ENCODE data around the gene MT1A. TPM values are rescaled to one million over a fixed set of nuclear protein-coding genes. Genes with fewer than 3 reads are reported as not detected.

The MT1A gene
- total RNA-seq, 1 experiment from 2014 or later = not detected

DNA sequence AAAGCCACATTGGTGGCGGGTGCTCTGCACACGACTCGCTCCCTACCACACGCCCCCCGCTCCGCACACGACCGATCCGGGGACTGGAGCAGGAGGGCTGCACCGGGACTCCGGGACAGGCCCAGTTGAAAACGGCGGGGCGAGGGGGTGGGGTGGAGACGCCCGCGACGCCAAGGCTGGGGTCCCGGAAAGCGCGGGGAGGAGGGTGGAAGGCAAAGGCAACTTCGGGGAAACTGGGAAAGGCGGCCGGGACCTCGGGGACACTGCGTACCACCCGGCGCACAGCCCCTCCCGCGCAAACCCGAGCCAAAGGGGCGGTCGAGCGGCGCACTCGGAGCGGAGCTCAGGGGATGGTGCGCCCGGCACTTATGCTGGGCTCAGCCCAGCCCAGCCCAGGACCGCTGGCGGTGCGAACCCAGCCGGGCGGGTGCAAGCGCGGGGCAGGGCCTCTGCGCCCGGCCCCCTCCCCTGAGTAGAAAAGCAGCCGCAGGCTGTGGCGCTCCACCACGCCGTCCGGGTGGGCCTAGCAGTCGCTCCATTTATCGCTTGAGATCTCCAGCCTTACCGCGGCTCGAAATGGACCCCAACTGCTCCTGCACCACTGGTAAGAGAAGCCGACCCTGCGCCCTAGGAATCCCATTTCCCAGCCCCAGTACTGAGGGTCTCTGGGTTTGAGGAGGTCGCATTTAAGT, 6.2 kb upstream of the MT1A start, which contains the start of gene MT1M:
Gene MT1M, plus strand, starts transcription at position 504 of the 692 bp plus-strand sequence. Its CDS starts 73 bp downstream, at position 577.
- H3K9me3 ChIP-seq (replicated peaks) = no peaks in the 10 kb centered on the region
- no peak for DNase-seq
- no peaks in the 10 kb centered on the region for H3K36me3 ChIP-seq
- no peak within 1 kb of the TSS for H3K27ac ChIP-seq
- H3K4me1 ChIP-seq = no peaks in the 10 kb centered on the region
- H3K4me3 ChIP-seq = no peak within 1 kb of the TSS
- H3K27me3 ChIP-seq = peaks cover 3% of the 10 kb centered on the region

DNA sequence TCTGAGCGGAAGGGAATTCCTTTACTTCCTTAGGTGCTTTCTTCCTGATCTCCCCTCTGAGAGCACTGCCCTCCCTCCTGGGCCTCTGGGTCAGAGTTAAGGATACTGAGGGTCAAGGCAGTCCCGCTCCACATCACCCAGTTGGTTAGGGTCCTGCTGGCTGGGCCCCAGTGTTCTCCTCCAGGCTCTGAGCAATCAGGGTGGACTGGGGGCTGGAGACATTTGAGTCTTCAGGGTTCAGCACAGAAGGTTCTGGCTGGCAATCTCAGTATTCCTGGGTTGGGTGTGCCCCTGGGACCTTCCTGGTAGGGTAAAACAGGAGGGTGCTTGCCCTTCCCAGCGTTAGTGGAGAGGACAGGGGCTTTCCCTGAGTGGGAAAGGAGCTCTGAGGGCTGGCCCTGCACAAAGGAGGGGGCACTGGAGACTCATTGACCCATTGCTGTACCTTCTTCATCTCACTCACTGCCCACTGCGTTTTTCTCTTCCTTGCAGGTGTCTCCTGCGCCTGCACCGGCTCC, 5.6 kb upstream of the MT1A start:
- Histone ChIP-seq H3K9me3 (replicated peaks) (no peaks in the 10 kb centered on the region), H3K36me3 (no peaks in the 10 kb centered on the region), H3K27me3 (peaks cover 3% of the 10 kb centered on the region), H3K4me3 (no peak overlapping the region), H3K4me1 (no peaks in the 10 kb centered on the region), H3K27ac (no peak overlapping the region)
- no peak for DNase-seq

DNA sequence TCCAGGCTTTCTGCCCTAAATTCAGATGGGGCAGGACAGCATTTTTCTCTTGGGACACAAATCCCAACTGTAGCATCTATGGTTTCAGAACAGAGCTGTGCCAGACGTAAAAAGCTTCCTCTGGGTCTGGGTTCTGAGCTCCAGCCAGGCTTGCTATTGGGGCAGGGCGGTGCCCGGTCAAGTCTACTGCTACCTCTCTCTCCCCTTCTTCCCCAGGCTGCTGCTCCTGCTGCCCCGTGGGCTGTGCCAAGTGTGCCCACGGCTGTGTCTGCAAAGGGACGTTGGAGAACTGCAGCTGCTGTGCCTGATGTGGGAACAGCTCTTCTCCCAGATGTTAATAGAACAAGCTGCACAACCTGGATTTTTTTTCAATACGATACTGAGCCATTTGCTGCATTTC, 4.9 kb upstream of the MT1A start:
- H3K27ac ChIP-seq = no peak overlapping the region
- H3K4me1 ChIP-seq = no peaks in the 10 kb centered on the region
- H3K4me3 ChIP-seq = no peak overlapping the region
- no peaks in the 10 kb centered on the region for H3K9me3 ChIP-seq (replicated peaks)
- no peak for DNase-seq
- peaks cover 5% of the 10 kb centered on the region for H3K27me3 ChIP-seq
- no peaks in the 10 kb centered on the region for H3K36me3 ChIP-seq

DNA sequence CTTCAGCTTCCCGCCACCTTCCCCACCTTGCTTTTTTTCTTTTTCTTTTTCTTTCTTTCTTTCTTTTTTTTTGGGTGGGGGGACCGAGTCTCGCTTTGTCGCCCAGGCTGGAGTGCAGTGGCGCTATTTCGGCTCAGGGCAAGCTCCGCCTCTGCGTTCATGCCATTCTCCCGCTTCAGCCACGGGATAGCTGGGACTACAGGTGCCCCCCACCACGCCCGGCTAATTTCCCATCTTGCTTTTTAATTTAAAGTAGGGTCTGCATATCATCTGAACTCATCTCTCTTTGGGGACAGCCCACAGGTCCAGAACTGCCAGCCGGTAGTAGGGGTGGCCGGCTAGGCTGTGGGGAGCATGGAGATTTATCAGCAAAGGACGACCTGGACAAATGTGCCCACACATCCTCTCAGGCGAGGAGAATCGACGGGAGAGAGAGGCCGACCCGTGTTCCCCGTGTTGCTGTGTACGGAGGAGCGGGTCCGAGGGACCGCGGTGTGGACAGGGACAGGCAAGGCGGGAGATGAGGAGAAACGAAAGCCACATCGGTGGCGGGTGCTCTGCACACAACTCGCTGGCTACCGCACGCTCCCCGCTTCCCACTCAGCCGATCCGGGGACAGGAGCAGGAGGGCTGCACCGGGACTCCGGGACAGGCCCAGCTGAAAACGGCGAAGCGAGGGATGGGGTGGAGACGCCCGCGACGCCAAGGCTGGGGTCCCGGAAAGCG, 3.6 kb upstream of the MT1A start:
- no peak overlapping the region for H3K27ac ChIP-seq
- peaks cover 7% of the 10 kb centered on the region for H3K27me3 ChIP-seq
- H3K4me1 ChIP-seq = no peaks in the 10 kb centered on the region
- no peaks in the 10 kb centered on the region for H3K36me3 ChIP-seq
- DNase-seq = no peak
- no peaks in the 10 kb centered on the region for H3K9me3 ChIP-seq (replicated peaks)
- no peak overlapping the region for H3K4me3 ChIP-seq

DNA sequence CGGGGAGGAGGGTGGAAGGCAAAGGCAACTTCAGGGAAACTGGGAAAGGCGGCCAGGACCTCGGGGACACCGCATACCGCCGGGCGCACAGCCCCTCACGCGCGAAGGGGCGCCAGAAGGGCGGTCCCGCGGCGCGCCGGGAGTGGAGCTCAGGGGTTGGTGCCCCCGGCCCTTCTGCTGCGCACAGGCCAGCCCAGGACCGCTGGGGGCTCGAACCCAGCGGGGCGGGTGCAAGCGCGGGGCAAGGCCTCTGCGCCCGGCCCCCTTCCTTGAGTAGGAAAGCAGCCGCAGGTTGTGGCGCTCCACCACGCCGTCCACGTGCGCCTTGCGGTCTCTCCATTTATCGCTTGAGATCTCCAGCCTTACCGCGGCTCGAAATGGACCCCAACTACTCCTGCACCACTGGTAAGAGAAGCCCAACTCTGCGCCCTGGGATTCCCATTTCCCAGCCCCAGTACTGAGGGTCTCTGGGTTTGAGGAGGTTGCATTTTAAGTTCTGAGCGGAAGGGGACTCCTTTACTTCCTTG, 3.0 kb upstream of the MT1A start:
- Histone ChIP-seq H3K4me3 (no peak overlapping the region), H3K27ac (no peak overlapping the region), H3K9me3 (replicated peaks) (no peaks in the 10 kb centered on the region), H3K36me3 (no peaks in the 10 kb centered on the region), H3K4me1 (no peaks in the 10 kb centered on the region), H3K27me3 (peaks cover 7% of the 10 kb centered on the region)
- no peak for DNase-seq

DNA sequence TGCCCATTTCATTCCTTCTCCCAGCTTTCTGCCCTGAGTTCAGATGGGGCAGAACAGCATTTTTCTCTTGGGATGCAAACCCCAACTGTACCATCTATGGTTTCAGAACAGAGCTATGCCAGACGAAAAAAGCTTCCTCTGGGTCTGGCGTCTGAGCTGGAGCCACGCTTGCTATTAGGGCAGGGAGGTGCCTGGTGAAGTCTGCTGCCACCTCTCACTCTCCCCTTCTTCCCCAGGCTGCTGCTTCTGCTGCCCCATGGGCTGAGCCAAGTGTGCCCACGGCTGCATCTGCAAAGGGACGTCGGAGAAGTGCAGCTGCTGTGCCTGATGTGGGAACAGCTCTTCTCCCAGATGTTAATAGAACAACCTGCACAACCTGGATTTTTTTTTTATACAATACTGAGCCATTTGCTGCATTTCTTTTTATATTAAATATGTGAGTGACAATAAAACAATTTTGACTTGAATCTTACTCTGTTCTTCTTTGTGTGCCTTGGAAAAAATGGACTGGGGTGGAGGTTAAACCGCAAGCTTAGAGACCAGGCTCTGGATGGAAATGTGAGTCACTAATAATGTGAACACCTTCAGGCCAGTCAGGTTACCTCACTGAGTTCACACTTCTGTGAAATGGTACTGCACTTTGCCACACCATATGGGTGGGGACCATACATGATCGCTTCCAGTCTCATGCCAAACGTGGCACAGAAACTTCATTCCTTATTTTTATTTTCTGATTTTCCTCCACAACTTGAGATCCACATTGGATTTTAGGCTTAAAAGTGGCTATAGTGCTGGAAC, 1.7 kb upstream of the MT1A start:
- DNase-seq = no peak
- Histone ChIP-seq H3K4me3 (no peak overlapping the region), H3K27ac (no peak overlapping the region), H3K27me3 (peaks cover 7% of the 10 kb centered on the region), H3K4me1 (no peaks in the 10 kb centered on the region), H3K9me3 (replicated peaks) (no peaks in the 10 kb centered on the region), H3K36me3 (no peaks in the 10 kb centered on the region)

DNA sequence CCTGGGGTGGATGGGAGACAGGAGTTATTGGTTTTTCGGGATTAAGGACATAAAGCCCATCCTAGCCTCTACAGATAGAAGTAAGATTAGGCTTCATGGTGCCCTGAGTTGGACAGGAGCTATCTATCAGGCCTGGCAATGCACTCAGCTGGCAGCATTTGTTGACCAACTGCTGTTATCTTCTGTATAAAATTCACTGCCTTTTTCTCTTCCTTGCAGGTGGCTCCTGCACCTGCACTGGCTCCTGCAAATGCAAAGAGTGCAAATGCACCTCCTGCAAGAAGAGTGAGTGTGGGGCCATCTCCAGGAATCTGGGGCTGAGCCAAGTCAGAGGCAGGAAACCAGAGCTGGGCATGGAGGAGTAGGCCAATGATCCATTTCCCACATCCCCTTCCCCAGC, 579 bp downstream of the MT1A start:
- H3K27me3 ChIP-seq = peaks cover 4% of the 10 kb centered on the region
- DNase-seq = no peak

DNA sequence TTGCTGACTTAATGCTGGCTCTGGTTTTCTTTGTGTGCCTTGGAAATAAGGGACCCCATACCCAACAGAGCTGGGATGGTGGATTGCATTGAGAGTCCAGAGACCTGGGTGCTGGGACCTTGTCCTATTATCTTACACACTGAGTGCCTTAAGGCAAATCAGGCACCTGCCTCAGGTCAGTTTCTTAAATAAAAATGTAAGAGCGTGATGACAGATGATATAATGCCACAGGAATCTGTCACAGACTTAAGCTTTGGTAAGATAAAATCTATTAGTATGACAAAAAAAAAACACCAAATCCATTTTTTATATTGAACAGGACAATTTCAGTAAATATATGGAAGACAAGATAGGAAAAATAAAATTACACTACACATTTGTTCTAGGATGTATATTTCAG, 1.6 kb downstream of the MT1A start:
- no peaks in the 10 kb centered on the region for H3K4me1 ChIP-seq
- H3K27ac ChIP-seq = no peak overlapping the region
- H3K4me3 ChIP-seq = no peak overlapping the region
- H3K9me3 ChIP-seq (replicated peaks) = no peaks in the 10 kb centered on the region
- peaks cover 8% of the 10 kb centered on the region for H3K27me3 ChIP-seq
- H3K36me3 ChIP-seq = no peaks in the 10 kb centered on the region
- DNase-seq = no peak

More for the DNA sequence above, 579 bp downstream of the MT1A start:
- no peak overlapping the region for H3K27ac ChIP-seq
- H3K4me1 ChIP-seq = no peaks in the 10 kb centered on the region
- no peak overlapping the region for H3K4me3 ChIP-seq
- no peaks in the 10 kb centered on the region for H3K36me3 ChIP-seq
- no peaks in the 10 kb centered on the region for H3K9me3 ChIP-seq (replicated peaks)

DNA sequence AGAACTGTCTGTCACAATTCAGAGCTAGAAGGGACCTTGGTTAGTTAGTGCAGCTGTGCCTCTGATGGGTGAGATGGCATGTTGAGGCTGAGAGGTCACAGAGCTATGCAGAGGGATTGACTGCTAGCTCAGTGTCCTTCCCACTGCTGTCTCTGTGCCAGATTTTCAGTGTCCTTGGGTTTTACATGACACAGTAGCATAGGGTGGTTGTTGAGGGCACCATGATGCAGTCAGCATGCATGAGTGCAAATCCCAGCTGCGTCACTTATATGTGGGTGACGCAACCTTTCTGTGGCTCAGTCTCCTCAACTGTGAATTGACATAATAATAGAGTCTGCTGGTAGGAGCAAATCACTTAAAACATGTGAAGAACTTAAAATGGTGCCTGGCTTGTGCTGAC, 2.7 kb downstream of the MT1A start:
- H3K27ac ChIP-seq = no peak overlapping the region
- no peaks in the 10 kb centered on the region for H3K36me3 ChIP-seq
- H3K4me3 ChIP-seq = no peak overlapping the region
- no peaks in the 10 kb centered on the region for H3K9me3 ChIP-seq (replicated peaks)
- H3K4me1 ChIP-seq = no peaks in the 10 kb centered on the region
- H3K27me3 ChIP-seq = peaks cover 15% of the 10 kb centered on the region
- no peak for DNase-seq

DNA sequence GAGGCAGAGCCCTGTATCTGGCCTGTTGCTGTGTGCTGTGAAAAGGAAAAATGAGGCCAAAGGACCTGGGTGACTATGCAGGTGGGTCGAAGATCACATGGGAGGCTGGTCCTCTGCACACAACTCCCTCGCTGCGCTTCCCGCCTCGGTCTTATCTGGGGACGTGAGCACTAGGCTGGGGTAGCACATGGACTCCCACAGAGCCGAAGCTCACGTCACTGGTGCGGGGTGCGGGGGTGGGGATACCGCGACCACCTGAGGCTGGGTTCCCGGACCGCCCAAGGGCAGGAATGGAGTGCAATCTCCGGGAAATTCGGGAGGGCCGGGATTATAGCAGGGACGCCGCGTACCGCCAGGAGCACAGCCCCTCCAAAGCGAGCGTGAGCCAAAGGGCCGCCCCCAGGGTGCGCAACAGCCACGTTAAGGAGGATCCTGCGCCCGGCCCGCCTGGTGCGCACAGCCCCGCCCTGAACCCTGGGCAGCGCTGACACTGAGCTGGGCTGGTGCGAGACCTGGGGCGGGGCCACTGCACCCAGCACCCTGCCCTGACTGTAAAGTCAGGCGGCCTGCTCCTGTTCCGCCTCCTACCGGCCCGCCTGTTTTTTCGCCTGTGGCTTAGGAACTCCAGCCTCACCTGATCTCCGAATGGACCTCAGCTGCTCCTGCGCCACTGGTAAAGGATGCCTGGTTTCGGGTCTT, 4.8 kb downstream of the MT1A start:
- Histone ChIP-seq H3K27ac (no peak overlapping the region), H3K27me3 (peaks cover 28% of the 10 kb centered on the region), H3K36me3 (no peaks in the 10 kb centered on the region), H3K9me3 (replicated peaks) (no peaks in the 10 kb centered on the region), H3K4me1 (no peaks in the 10 kb centered on the region), H3K4me3 (no peak overlapping the region)
- DNase-seq = no peak

DNA sequence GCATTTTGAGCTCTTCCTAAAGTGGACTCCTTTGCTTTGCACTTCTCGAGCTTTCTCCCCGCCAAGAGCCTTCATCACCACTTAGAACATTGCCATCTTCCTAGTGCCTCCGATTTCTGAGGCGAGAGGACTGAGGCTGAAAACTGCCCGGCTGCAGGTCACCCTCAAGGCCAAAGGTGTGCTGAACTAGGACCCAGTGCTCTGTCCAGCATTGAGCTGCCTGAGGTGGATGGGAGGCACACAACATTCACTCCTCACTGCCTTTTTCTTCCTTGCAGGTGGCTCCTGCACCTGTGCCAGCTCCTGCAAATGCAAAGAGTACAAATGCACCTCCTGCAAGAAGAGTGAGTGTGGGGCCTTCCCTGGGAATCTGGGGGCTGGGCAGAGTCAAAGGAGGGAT, 5.4 kb downstream of the MT1A start:
- H3K27me3 ChIP-seq = peaks cover 24% of the 10 kb centered on the region
- DNase-seq = no peak
- no peaks in the 10 kb centered on the region for H3K36me3 ChIP-seq
- no peaks in the 10 kb centered on the region for H3K4me1 ChIP-seq
- no peak overlapping the region for H3K4me3 ChIP-seq
- H3K9me3 ChIP-seq (replicated peaks) = no peaks in the 10 kb centered on the region
- H3K27ac ChIP-seq = no peak overlapping the region

DNA sequence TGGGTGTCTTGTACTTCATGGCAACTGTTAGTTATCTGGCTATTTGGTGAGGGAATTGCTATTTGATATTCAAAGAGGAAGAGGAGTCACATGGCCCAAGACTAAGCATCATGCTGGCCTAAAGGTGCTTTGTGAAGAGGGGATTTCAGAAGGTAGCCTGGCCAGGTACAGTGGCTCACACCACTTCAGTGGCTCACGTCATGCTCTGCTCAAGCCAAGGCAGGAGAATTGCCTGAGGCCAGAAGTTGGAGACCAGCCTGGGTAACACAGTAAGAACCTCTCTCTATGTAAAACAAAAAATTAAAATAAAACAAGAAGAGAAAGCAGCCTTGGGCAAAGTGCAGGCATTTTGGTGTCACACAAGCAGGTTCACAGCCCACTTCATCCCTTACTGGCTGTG, 6.8 kb downstream of the MT1A start:
- H3K4me1 ChIP-seq = no peaks in the 10 kb centered on the region
- peaks cover 24% of the 10 kb centered on the region for H3K27me3 ChIP-seq
- no peaks in the 10 kb centered on the region; the same call in 1 of the 2 replicates for H3K36me3 ChIP-seq
- no peak overlapping the region for H3K27ac ChIP-seq
- no peak for DNase-seq
- no peaks in the 10 kb centered on the region for H3K9me3 ChIP-seq (replicated peaks)
- no peak overlapping the region for H3K4me3 ChIP-seq

DNA sequence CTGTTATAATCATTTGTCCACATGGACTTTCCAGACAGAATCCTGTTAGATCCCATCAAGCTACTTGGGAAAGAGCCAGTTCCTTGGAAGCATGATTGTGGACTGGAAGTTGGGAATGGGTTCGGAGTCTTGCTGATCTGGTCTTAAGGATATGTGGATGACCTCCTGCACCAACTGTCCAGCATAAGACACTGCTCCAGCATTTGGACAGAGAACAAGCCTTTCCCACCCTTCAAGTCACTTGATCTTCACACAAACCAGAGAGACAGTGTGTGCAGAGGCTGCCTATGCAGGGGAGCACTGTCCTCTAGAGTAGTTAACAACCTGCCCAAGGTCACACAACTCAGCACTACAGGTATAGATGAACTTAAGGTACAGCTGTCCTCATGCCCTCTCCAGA, 7.4 kb downstream of the MT1A start:
- H3K9me3 ChIP-seq (replicated peaks) = no peaks in the 10 kb centered on the region
- no peak for DNase-seq
- no peak overlapping the region for H3K27ac ChIP-seq
- H3K4me3 ChIP-seq = no peak overlapping the region
- peaks cover 25% of the 10 kb centered on the region for H3K27me3 ChIP-seq
- H3K36me3 ChIP-seq = no peaks in the 10 kb centered on the region; the same call in 1 of the 2 replicates
- no peaks in the 10 kb centered on the region for H3K4me1 ChIP-seq

All from SJCRH30 (cell line).